ENCODE measurements around the gene DNAH6. TPM values are rescaled to one million over a fixed set of nuclear protein-coding genes. Genes with fewer than 3 reads are reported as not detected.

DNAH6 gene
- total RNA-seq, 1 experiment from 2014 or later, result not detected

DNA sequence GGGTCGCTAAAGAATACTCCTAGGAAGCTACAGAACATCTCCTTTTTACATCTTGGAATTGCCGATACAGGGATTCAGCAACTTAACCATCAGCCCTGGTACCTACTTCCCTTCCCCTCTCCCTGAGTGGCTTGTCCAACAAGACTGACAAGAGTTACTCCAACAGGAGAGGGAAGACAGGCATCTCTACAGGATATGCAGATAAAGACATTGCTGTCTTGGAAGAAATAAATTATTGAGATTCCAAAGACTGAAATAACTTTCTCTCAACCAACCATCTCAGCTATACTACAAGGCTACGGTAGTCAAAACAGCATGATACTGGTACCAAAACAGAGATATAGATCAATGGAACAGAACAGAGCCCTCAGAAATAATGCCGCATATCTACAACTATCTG is 277.3 kb downstream of the DNAH6 start:
- no peak for DNase-seq (ENCODE audit: low read depth)

DNA sequence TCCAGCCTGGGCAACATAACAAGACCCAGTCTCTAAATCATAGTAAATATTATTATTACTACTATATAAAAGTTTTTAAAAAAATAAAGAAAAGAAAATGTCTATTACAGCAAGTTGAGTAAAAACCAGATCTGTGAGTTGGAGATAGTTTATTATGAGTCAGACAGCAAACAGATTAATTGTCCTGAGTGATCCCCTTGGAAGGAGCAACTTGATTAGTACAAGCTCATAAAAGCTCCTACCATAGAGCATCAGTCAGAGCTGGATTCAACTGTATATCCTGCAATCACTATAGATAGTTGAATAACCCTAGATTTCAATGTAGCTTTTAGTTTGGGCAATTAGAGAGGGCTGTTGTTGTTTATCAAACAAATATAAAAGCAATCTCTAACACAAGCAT is 280.5 kb downstream of the DNAH6 start:
- DNase-seq (ENCODE audit: low read depth), result no peak

- DNase-seq (ENCODE audit: low read depth), result no peak
Observed at GRCh38 chr2:84797271-84797670, 281.0 kb downstream of the DNAH6 start.

DNA sequence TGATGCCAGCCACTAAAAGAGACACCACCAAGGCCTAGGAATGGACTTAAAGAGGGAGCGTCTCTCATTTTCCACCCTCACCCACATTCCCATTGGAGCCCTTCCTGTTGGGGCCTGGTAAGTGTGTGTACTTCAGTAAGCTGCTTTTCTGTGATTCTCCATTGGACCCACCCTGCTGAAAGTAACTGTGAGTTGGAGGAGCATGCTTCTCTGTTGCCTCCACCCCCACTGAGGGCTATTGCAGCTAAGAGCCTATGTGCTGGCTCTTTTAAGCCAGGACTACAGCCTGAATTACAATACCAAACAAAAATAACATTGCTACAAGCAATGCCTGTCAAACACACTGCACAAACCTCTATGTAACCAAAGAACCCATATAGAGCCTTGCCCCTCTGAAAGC is 283.5 kb downstream of the DNAH6 start:
- DNase-seq (ENCODE audit: low read depth), result no peak

GRCh38 chr2:84800194-84800805 is 284.0 kb downstream of the DNAH6 start:
- no peak for DNase-seq (ENCODE audit: low read depth)

DNA sequence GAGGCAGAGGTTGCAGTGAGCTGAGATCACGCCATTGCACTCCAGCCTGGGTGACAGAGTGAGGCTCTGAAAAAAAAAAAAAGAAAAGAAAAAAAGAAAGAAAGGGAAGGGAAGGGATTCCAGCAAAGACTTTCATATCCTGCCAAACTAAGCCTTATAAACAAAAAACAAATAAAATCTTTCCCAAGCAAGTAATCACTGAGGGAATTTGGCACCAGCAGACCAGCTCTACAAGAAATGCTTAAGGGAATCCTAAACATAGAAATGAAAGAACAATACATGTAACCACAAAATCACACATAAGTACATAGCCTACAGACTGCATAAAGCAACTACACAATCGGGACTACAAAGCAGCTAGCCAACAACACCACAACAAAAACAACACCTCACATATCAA is 285.5 kb downstream of the DNAH6 start:
- DNase-seq (ENCODE audit: low read depth), result no peak

GRCh38 chr2:84805250-84805958 is 289.1 kb downstream of the DNAH6 start:
- no peak for DNase-seq (ENCODE audit: low read depth)

GRCh38 chr2:84807063-84807485 is 290.8 kb downstream of the DNAH6 start:
- peak; percentile 95 for DNase-seq (ENCODE audit: low read depth)

DNA sequence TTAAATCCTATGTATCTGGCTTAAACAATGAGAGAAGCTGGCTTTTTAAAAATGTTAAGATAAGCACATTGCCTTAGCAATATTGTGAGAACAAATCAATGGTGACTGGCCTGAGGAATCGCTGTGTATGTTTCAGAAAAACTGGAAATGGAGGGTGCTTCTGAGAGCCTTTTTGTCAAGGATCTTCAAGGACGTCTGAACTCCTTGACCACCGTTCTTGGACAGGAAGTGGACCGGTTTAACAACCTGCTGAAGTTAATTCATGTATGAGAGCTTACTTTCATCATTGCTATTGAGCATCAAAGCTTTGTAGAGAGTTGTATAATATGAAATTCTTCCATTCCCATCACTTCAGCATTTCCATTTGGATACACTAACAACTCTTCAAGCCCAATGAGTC is 292.0 kb downstream of the DNAH6 start:
- DNase-seq (ENCODE audit: low read depth), result no peak

GRCh38 chr2:84811839-84812431 is 295.6 kb downstream of the DNAH6 start:
- DNase-seq (ENCODE audit: low read depth), result no peak

DNA sequence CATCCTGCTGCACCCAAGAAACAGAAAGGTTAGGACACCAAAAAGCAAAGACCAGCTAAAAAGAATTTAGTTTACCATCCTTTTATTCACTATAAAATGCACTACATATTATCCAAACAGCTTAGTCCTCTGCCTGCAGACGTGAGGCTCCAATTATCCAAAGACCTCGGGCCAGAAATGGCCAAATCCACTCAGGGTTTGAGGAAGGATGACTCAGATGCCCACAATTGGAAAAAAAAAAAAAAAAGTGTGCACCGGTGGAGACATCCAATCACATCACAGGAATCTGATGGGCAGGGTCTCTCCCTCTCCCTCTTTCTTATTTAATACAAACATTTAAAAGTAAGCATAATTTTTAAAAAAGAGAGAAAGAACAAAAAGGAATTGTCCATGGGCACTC is 298.8 kb downstream of the DNAH6 start:
- DNase-seq (ENCODE audit: low read depth), result peak; percentile 8

DNA sequence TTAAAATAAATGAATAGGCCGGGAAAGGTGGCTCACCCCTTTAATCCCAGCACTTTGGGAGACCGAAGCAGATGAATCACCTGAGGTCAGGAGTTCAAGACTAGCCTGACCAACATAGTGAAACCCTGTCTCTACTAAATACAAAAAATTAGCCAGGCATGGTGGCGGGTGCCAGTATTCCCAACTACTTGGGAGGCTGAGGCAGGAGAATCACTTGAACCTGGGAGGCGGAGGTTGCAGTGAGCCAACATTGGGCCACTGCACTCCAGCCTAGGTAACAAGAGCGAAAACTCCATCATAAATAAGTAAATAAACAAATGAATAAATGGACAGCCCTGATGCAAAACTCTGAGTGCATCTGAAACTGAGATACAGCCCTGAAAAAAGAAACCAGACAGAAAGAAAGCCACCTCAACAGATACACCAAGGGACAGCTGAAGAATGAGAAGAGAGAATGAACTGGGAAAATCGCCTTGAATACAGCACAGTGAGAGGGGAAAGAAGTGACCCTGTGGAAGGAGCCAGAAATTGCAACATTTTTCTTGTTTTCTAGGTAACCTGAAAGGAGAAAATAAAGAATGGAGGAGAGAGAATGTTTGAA is 300.2 kb downstream of the DNAH6 start:
- no peak for DNase-seq (ENCODE audit: low read depth)

DNA sequence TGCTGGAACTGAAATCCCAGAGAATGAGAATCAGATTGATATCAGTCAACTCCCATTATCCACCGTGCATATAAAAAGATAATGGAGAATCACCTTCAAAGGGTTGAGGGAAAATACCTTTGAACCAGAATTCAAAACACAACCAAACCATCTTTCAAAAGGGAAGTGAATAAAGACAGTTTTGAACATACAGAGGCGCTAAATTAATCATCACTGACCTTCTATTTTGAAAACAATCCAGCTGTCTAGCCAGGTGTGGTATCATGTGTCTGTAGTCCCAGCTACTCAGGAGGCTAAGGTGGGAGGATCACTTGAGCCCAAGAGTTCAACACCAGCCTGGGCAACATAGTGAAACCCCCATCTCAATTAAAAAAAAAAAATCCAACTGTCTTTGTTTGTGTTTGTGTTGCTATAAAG is 300.9 kb downstream of the DNAH6 start:
- no peak for DNase-seq (ENCODE audit: low read depth)

GRCh38 chr2:84821806-84822205 is 305.5 kb downstream of the DNAH6 start:
- no peak for DNase-seq (ENCODE audit: low read depth)

DNA sequence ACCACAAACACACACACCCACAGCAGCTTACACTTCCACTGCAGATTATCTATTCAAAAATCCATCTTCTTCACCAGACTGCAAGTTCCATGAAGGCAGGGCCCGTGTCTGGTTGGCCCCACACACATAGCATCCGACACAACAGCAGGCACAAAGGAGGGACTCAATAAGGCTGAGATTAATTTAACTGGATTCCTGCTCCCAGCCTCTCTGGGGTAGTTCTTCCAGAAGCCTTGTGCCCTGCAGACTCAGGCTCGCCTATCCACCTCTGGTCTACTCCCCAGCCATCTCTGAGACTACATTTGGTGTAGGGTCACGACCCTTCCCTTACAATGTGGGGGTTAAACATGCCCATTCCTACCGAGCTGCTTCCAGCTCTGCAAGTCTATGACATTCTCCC is 306.9 kb downstream of the DNAH6 start:
- DNase-seq (ENCODE audit: low read depth), result no peak

- no peak for DNase-seq (ENCODE audit: low read depth)
Observed at GRCh38 chr2:84823788-84824187, 307.5 kb downstream of the DNAH6 start.

GRCh38 chr2:84827978-84828575 is 311.8 kb downstream of the DNAH6 start:
- no peak for DNase-seq (ENCODE audit: low read depth)

- no peak for DNase-seq (ENCODE audit: low read depth)
Observed at GRCh38 chr2:84829693-84830092, 313.4 kb downstream of the DNAH6 start.

DNA sequence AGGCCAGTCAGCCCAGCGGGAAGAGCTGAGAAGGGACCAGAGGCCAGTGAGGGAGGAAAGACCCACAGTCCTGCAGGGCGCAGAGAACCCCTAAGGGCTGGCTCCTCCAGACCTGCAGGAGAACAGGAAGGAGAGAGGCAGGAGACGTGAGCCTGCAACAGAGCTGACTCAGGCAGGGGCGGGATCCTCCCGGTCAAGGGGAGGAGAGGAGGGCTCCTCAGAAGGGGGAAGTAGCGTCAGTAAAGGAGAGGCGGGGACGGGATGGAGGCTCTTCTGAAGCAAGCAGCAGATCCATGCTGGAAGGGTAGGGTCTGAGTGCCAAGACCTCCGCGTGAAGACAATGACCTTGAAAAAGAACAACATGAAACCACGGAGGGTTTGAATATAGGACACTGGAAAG is 313.8 kb downstream of the DNAH6 start:
- no peak for DNase-seq (ENCODE audit: low read depth)

DNA sequence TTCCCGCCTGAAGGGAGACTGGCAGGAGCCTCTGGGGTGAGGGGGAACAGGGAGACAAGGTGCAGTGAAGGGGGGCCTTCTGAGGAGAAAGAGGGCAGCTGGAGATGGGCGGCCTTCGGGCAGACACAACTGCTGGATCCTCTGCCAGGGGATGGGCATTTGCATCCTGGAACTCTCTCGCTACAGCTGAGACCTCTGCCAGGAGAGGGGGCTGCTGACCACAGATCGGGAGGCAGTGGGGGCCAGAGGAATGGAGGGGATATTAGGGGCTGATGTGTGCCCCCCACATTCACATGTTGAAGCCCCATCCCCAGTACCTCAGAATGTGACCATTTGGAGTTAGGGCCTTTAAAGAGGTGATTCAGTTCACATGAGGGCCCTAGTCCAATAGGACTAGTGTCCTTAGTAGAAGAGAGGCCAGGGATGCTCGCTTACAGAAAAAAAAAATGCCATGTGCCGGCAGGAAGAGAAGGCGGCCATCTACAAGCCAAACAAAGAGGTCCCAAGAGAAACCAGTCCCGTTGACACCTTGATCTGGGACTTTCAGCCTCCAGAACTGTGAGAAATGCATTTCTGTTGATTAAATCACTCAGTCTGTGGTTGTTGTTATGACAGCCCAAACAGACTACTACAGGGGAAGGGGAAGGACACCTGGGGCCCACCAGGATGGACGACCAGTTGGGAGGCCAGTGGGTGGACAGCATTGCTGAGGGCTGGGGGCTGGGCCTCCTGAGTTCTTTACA is 314.6 kb downstream of the DNAH6 start:
- DNase-seq (ENCODE audit: low read depth), result no peak

DNA sequence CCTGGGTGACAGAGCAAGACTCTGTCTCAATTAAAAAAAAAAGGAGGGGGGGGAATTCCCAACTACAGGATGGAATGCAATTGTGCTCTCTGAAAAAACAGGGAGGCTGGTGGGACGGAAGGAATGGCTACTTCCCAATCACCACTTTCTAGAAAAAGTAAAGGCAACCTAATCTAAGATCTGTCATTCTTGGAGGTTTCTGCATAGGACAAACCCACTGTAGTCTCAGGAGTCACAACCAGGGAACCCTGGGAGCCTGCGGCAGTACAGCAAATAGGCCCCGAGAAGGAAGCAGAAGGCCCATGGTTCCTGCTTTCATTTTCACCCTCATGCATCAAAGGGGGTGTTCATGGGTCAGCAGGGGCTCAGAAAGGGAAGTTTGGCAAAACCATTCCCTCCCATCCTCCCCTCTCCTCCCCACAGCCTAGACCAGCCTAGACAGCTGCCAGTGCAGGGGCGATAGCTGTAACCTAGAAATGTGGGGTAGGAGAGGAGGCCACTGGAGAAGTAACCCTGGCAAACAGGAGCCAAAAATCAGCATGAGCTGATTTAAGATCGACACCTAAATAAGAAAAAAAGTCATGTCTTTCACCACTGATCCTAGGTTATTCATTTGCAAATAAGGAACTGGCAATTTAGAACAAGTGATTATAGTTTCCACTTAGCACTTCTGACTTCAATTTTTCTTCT is 316.6 kb downstream of the DNAH6 start:
- no peak for DNase-seq (ENCODE audit: low read depth)
